HG02623 (cell line): ENCODE measurements around the gene NT5C2.
A peak's percentile ranks its signal among the peaks of the same experiment; 100 is the strongest.
"Not testable (repeated sequence)": the region's sequence is repeated elsewhere in the genome, so short reads cannot be mapped to it uniquely, and the experiment has no call there.

ENCODE experiments used
- ATAC-seq: cut with Tn5 transposase; IDR thresholded peaks from one replicate; pipeline ENCODE4 v1.9.1; 2021; ENCODE audit warnings: moderate library complexity; ENCODE audit not compliant: unreplicated experiment

Gene NT5C2

GRCh38 chr10:103202319-103202718 lies 9.2 kb upstream of the NT5C2 start:
- ATAC-seq = no peak

DNA sequence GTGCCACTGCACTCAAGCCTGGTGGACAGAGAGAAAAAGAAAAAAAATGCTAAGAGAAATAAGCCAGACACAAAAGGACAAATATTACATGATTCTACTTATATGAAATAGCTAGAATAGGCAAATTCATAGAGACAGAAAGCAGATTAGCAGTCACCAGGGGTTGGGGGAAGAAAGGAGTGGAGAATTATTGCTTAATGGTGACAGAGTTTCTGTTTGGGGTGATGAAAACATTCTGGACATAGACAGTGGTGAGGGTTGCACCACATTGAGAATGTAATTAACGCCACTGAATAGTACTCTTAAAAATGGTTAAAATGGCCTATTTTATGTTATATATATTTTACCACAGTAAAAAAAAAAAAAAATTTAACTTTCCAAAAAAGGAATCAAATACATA lies 6.4 kb upstream of the NT5C2 start:
- no peak for ATAC-seq

- no peak for ATAC-seq
Measured at GRCh38 chr10:103198648-103199047, 5.6 kb upstream of the NT5C2 start.

GRCh38 chr10:103197903-103198302 lies 4.8 kb upstream of the NT5C2 start:
- no peak for ATAC-seq

DNA sequence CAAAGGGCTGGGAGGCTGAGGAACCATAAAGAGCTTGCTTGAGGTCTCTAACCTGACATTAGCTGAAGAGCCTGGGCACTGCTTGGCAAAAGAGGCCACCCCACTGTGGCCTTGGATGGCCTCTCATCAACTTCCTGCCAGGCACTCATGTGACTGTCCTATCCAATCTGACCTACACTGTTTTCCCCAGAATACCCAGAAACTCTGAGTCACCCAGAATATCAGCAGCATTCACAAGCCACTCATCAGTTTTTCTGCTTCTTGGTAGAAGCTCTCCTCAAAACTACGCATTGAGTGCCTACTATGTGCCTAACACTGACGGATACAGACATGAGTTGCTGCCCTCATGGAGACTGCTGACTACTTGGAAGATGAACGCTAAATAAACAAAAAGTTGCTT lies 4.1 kb upstream of the NT5C2 start:
- no peak for ATAC-seq

DNA sequence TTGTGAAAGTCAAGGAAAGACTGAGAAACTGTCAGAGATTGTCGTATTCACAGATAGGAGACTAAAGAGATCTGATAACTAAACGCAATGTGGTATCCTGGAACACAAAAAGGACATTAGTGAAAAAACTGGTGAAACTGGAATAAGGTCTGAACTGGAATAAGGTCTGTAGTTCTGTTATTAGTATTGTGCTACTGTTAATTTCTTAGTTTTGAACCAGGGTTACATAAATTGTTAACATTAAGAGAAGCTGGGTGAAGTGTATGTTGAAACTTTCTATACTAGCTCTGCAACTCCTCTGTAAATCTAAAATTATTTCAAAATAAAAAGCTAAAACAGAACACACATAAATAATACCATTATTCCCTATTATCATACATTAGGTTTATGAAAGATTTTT lies 3.4 kb upstream of the NT5C2 start:
- ATAC-seq = no peak

GRCh38 chr10:103193820-103194529 lies 903 bp upstream of the NT5C2 start:
- ATAC-seq = no peak

DNA sequence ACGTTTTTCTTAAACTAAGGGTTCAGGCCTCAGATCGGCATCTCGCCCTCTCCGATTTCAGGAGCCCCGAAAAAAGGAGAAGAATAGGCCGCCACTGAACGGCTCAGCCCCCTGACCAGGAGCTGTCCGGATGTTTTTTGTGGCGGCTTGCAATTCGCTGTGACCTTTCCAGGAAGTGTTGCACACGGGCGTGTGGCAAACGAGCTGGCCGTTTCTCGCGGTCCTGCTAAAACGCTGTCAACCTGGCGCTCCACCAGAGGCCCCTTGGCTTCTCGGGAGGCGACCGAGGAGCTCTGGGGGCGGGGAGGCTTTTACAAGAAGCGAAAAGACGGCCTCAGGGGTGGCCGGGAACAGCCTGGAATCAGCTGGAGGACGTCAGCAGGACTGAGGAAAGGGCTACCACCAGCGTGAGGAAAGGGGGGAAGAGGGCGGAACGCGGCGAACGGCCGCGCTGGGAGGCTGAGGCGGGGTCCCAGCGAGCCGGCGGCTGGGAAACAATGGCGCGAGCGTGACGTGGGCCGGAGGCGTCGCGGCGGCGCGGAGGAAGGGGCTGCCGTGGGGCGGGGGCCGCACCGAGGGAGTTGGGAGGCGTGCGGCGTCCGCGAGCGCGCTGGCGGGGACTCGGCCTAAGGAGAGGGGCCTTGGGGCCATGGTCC lies 493 bp downstream of the NT5C2 start:
- peak; percentile 46 for ATAC-seq

- ATAC-seq = no peak
Measured at GRCh38 chr10:103192089-103192450, 1.0 kb downstream of the NT5C2 start.

DNA sequence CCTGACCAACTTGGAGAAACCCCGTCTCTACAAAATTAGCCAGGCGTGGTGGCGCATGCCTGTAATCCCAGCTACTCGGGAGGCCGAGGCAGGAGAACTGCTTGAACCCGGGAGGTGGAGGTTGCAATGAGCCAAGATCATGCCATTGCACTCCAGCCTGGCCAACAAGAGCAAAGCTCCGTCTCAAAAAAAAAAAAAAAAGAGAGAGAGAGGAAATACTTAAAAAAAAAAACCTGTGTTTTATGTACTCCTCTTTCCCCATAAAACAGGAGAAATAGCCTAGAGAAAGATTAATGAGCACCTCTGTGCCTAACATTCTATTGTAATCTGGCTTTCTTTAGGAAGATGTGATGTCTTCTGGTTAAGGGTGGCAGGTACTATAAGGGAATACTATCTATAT lies 1.9 kb downstream of the NT5C2 start:
- ATAC-seq = not testable (repeated sequence)

DNA sequence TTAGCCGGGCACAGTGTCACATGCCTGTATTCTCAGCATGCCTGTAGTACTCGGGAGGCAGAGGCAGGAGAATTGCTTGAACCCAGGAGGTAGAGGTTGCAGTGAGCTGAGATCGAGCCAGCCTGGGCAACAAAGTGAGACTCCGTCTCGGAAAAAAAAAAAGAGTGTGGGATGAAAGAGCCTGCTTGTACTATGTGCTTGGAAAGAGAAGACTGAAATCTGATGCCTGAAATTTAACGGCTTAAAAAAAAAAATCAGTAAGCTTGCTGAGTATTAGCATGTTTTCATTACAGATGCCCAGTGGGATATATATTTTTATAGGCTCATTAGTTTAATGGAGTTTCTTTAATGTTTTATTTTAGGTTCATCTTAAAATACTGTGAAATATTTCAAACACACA lies 4.2 kb downstream of the NT5C2 start:
- ATAC-seq = no peak

GRCh38 chr10:103186128-103186527 lies 6.9 kb downstream of the NT5C2 start:
- ATAC-seq = no peak

DNA sequence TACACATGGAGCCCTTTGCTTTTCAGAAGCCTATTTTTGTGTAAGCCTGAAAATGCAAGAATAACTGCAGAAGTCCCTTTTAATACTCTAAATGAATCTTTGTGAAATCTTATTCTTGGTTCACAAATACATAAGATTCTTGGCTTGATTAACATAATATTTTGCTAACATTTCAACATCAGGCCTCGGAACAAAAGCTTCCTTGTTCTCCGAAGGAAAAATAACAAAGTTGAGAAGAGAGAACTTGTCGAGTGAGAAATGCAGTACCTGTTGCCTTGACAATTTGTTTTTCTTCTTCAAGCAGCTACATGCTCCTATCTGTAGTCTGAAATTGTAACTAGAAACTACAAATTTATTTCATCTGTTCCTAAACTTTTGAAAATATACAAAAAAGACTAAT lies 8.5 kb downstream of the NT5C2 start:
- no peak for ATAC-seq

DNA sequence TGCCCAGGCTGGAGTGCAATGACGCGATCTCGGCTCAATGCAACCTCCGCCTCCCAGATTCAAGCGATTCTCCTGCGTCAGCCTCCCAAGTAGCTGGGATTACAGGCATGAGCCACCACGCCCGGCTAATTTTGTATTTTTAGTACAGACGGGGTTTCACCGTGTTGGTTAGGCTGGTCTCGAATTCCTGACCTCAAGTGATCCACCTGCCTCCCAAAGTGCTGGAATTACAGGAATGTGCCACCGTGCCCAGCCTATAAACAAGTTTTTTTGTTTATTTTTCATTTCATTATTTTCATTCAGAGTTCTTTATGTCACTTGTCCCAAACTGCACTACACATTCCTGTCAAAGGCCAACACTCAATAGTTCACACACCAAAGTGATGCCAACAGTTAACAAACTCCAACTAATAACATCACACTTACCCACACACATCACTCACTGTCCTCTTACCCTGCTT lies 9.1 kb downstream of the NT5C2 start:
- not testable (repeated sequence) for ATAC-seq

- ATAC-seq = no peak
Measured at GRCh38 chr10:103181244-103181643, 11.8 kb downstream of the NT5C2 start.

- ATAC-seq = no peak
Measured at GRCh38 chr10:103180491-103180890, 12.6 kb downstream of the NT5C2 start.

DNA sequence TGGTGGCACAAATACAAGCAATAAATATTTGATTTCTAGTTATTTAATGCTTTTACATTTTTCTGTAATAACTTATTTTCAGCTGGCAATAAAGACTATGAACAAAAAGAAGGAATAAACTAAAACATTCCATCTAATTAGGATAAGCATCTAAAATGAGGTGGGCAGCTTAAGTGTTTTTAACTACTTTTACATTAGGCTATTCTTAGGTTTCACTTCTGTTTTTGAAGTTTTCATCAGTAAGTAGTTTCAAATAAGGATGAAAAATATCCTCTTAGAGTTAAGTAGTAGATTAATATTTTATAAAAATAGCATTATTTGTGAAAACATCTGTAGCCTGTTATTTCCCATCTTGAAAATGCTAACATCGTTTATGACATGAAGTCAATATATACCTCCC lies 15.9 kb downstream of the NT5C2 start:
- ATAC-seq = no peak

GRCh38 chr10:103175580-103176285 lies 17.3 kb downstream of the NT5C2 start:
- ATAC-seq = no peak

DNA sequence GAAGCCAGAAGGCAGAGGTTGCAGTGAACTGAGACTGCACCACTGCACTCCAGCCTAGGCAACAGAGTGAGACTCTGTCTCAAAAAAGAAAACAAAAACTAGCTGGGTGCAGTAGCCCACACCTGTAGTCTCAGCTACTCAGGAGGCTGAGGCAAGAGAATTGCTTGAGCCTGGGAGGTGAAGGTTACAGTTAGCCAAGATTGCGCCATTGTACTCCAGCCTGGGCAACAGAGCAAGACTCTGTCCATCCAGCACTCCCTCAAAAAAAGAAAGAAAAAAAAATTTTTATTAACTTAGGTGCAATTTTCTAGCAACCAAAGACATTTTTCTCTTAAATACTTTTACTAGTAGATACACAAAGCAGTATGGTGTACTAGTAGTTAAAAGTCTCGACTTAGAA lies 18.7 kb downstream of the NT5C2 start:
- ATAC-seq = not testable (repeated sequence)

DNA sequence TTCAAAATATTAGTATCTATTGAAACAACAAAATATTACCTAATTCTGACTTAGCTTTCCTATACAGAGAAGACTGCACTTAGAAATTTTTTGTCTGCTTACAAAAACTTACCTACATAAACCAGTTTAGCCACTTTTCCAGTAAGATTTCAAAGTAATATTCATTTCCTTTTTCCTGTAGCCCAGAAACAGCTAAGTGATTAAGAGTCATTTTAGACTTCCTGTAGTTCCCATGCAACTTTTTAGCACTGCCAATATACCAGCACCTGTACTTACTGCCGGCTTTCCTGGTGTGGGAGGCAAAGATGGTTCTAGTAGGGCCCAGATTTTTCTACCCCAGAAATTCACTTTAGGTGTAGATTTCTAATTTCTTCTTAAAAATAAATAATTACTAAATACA lies 21.8 kb downstream of the NT5C2 start:
- no peak for ATAC-seq

DNA sequence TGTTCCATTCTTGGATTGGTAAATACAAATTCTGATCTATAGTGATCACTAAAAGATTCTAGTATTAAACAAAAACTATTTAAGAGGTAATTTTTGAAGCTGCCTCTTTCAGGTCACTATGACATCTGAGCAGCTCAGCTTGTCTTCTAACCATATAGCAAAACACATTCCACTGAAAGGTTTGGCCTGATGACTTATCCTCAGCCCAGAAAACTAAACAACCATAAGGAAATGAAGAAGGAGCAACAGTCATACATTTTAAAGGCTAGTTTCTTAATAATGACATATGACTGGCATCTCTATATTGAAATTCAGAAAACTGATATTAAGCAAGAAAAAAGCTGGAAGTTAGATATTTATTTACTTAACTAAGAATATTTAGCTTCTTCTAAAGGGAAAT lies 24.6 kb downstream of the NT5C2 start:
- ATAC-seq = no peak

DNA sequence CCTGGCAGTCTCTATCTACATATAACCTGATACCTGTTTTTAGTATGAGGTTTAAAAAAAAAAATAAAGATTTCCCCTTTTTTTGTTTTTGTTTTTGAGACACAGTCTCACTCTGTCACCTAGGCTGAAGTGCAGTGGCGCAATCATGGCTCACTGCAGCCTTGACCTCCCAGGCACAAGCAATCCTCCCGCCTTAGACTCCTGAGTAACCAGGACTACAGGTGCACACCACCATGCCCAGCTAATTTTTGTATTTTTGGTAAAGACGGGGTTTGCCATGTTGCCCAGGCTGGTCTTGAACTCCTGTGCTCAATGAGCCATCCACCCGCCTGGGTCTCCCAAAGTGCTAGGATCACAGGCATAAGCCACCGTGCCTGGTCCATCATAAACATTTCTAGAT lies 25.5 kb downstream of the NT5C2 start:
- not testable (repeated sequence) for ATAC-seq
